ENCODE results near the gene TBC1D22A. TPM values are rescaled to one million over a fixed set of nuclear protein-coding genes. Genes with fewer than 3 reads are reported as not detected.

The TBC1D22A gene
- total and polyA plus RNA-seq, 4 donors = 4.1 to 12.4 (median 8.4) TPM

- TF ChIP-seq, protein P1, sequence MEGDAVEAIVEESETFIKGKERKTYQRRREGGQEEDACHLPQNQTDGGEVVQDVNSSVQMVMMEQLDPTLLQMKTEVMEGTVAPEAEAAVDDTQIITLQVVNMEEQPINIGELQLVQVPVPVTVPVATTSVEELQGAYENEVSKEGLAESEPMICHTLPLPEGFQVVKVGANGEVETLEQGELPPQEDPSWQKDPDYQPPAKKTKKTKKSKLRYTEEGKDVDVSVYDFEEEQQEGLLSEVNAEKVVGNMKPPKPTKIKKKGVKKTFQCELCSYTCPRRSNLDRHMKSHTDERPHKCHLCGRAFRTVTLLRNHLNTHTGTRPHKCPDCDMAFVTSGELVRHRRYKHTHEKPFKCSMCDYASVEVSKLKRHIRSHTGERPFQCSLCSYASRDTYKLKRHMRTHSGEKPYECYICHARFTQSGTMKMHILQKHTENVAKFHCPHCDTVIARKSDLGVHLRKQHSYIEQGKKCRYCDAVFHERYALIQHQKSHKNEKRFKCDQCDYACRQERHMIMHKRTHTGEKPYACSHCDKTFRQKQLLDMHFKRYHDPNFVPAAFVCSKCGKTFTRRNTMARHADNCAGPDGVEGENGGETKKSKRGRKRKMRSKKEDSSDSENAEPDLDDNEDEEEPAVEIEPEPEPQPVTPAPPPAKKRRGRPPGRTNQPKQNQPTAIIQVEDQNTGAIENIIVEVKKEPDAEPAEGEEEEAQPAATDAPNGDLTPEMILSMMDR (IDR thresholded peaks at IDR 0.05; ENCODE audit: low read depth, low read length, missing input control) = no peak
- no peak for TF ChIP-seq JUND (IDR thresholded peaks at IDR 0.05)
- no peak for TF ChIP-seq FOXA2 (IDR thresholded peaks at IDR 0.05)
- TF ChIP-seq GABPA (IDR thresholded peaks at IDR 0.05 in 1 of 2, conservative IDR thresholded peaks at IDR 0.05 in 1 of 2) = no peak
These were observed 259.6 kb downstream of the TBC1D22A start (continued) for GRCh38 chr22:47022075-47022473.

- no peaks in the 10 kb centered on the region for H3K4me1 ChIP-seq (ENCODE audit: control insufficient read depth in 4 of 4, insufficient read depth in 4 of 4, low read length in 3 of 4)
- H3K36me3 ChIP-seq (ENCODE audit: control insufficient read depth in 4 of 4, insufficient read depth in 3 of 4, low read depth in 1 of 4, low read length in 3 of 4) = peaks cover 0 to 3% (median 0%) of the 10 kb centered on the region in 4 donors
- no peaks in the 10 kb centered on the region for H3K27me3 ChIP-seq (ENCODE audit: control insufficient read depth in 4 of 4, insufficient read depth in 4 of 4, low read length in 3 of 4)
- H3K9ac ChIP-seq (ENCODE audit: low read depth in 1 of 2, low read length in 2 of 2) = no peak overlapping the region
- H3K4me3 ChIP-seq (ENCODE audit: low read depth in 1 of 3, low read length in 3 of 3) = no peak overlapping the region
- TF ChIP-seq HNF4A (conservative IDR thresholded peaks at IDR 0.05) (no peak), FOXA2 (IDR thresholded peaks at IDR 0.05) (no peak), GABPA (IDR thresholded peaks at IDR 0.05 in 1 of 2, conservative IDR thresholded peaks at IDR 0.05 in 1 of 2) (no peak), JUND (IDR thresholded peaks at IDR 0.05) (no peak), FOXA1 (IDR thresholded peaks at IDR 0.05) (no peak), SP1 (IDR thresholded peaks at IDR 0.05) (no peak), HNF4G (IDR thresholded peaks at IDR 0.05) (no peak), NR2F2 (IDR thresholded peaks at IDR 0.05) (no peak), TAF1 (conservative IDR thresholded peaks at IDR 0.05) (no peak)
- TF ChIP-seq, protein P2, sequence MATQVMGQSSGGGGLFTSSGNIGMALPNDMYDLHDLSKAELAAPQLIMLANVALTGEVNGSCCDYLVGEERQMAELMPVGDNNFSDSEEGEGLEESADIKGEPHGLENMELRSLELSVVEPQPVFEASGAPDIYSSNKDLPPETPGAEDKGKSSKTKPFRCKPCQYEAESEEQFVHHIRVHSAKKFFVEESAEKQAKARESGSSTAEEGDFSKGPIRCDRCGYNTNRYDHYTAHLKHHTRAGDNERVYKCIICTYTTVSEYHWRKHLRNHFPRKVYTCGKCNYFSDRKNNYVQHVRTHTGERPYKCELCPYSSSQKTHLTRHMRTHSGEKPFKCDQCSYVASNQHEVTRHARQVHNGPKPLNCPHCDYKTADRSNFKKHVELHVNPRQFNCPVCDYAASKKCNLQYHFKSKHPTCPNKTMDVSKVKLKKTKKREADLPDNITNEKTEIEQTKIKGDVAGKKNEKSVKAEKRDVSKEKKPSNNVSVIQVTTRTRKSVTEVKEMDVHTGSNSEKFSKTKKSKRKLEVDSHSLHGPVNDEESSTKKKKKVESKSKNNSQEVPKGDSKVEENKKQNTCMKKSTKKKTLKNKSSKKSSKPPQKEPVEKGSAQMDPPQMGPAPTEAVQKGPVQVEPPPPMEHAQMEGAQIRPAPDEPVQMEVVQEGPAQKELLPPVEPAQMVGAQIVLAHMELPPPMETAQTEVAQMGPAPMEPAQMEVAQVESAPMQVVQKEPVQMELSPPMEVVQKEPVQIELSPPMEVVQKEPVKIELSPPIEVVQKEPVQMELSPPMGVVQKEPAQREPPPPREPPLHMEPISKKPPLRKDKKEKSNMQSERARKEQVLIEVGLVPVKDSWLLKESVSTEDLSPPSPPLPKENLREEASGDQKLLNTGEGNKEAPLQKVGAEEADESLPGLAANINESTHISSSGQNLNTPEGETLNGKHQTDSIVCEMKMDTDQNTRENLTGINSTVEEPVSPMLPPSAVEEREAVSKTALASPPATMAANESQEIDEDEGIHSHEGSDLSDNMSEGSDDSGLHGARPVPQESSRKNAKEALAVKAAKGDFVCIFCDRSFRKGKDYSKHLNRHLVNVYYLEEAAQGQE (IDR thresholded peaks at IDR 0.05) = no peak
- TF ChIP-seq, protein P3, sequence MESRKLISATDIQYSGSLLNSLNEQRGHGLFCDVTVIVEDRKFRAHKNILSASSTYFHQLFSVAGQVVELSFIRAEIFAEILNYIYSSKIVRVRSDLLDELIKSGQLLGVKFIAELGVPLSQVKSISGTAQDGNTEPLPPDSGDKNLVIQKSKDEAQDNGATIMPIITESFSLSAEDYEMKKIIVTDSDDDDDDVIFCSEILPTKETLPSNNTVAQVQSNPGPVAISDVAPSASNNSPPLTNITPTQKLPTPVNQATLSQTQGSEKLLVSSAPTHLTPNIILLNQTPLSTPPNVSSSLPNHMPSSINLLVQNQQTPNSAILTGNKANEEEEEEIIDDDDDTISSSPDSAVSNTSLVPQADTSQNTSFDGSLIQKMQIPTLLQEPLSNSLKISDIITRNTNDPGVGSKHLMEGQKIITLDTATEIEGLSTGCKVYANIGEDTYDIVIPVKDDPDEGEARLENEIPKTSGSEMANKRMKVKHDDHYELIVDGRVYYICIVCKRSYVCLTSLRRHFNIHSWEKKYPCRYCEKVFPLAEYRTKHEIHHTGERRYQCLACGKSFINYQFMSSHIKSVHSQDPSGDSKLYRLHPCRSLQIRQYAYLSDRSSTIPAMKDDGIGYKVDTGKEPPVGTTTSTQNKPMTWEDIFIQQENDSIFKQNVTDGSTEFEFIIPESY (IDR thresholded peaks at IDR 0.05) = no peak
- TF ChIP-seq, protein P4, sequence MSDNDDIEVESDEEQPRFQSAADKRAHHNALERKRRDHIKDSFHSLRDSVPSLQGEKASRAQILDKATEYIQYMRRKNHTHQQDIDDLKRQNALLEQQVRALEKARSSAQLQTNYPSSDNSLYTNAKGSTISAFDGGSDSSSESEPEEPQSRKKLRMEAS (IDR thresholded peaks at IDR 0.05) = no peak
- WGBS = 98% methylated on average over 7 of the region's 7 CpGs
- no peak for DNase-seq (ENCODE audit: low spot score)
- H3K27ac ChIP-seq (ENCODE audit: low read depth in 1 of 2, low read length in 2 of 2) = no peak overlapping the region
- H3K9me3 ChIP-seq (ENCODE audit: control insufficient read depth in 4 of 4, low read length in 3 of 4) = no peaks in the 10 kb centered on the region
These were observed 260.0 kb downstream of the TBC1D22A start for GRCh38 chr22:47022475-47022874.

- no peaks in the 10 kb centered on the region for H3K9me3 ChIP-seq (ENCODE audit: control insufficient read depth in 4 of 4, low read length in 3 of 4)
- 97% methylated on average over 13 of the region's 13 CpGs for WGBS
- no peak overlapping the region for H3K27ac ChIP-seq (ENCODE audit: low read depth in 1 of 2, low read length in 2 of 2)
- no peak for DNase-seq (ENCODE audit: low spot score)
- no peaks in the 10 kb centered on the region for H3K4me1 ChIP-seq (ENCODE audit: control insufficient read depth in 4 of 4, insufficient read depth in 4 of 4, low read length in 3 of 4)
- no peaks in the 10 kb centered on the region for H3K27me3 ChIP-seq (ENCODE audit: control insufficient read depth in 4 of 4, insufficient read depth in 4 of 4, low read length in 3 of 4)
- peaks cover 0 to 3% (median 0%) of the 10 kb centered on the region in 4 donors for H3K36me3 ChIP-seq (ENCODE audit: control insufficient read depth in 4 of 4, insufficient read depth in 3 of 4, low read depth in 1 of 4, low read length in 3 of 4)
- no peak overlapping the region for H3K9ac ChIP-seq (ENCODE audit: low read depth in 1 of 2, low read length in 2 of 2)
- H3K4me3 ChIP-seq (ENCODE audit: low read depth in 1 of 3, low read length in 3 of 3) = no peak overlapping the region
- TF ChIP-seq EGR1 (IDR thresholded peaks at IDR 0.05; ENCODE audit: low read depth in 2 of 2) (no peak), TAF1 (conservative IDR thresholded peaks at IDR 0.05) (no peak), SP1 (IDR thresholded peaks at IDR 0.05) (no peak), RXRA (IDR thresholded peaks at IDR 0.05) (no peak), HNF4G (IDR thresholded peaks at IDR 0.05) (no peak), HNF4A (conservative IDR thresholded peaks at IDR 0.05) (no peak), FOXA1 (IDR thresholded peaks at IDR 0.05) (no peak), RAD21 (IDR thresholded peaks at IDR 0.05) (no peak), JUND (IDR thresholded peaks at IDR 0.05) (no peak), FOXA2 (IDR thresholded peaks at IDR 0.05) (no peak), NR2F2 (IDR thresholded peaks at IDR 0.05) (no peak), ATF3 (IDR thresholded peaks at IDR 0.05) (no peak), YY1 (IDR thresholded peaks at IDR 0.05) (no peak), GABPA (IDR thresholded peaks at IDR 0.05 in 1 of 2, conservative IDR thresholded peaks at IDR 0.05 in 1 of 2) (no peak)
- TF ChIP-seq, protein P1 (IDR thresholded peaks at IDR 0.05; ENCODE audit: low read depth, low read length, missing input control) = no peak
These were observed 261.4 kb downstream of the TBC1D22A start for GRCh38 chr22:47023871-47024270.
